HG03520 (cell line): Measurements from ENCODE around the gene NDUFS2.

Source experiments
- ATAC-seq: cut with Tn5 transposase; IDR thresholded peaks from one replicate; pipeline ENCODE4 v1.9.1; 2021; ENCODE audit warnings: mild to moderate bottlenecking, moderate library complexity; ENCODE audit not compliant: unreplicated experiment

The NDUFS2 gene

GRCh38 chr1:161172349-161172748 is 29.8 kb upstream of the NDUFS2 start:
- no peak for ATAC-seq

GRCh38 chr1:161172776-161173376 is 29.3 kb upstream of the NDUFS2 start:
- ATAC-seq, result no peak

- ATAC-seq, result no peak
These were observed 28.5 kb upstream of the NDUFS2 start for GRCh38 chr1:161173711-161174110.

GRCh38 chr1:161174911-161175310 is 27.3 kb upstream of the NDUFS2 start:
- no peak for ATAC-seq

GRCh38 chr1:161175771-161176453 is 26.3 kb upstream of the NDUFS2 start:
- ATAC-seq, result no peak

- ATAC-seq, result peak; percentile 6
These were observed 25.6 kb upstream of the NDUFS2 start for GRCh38 chr1:161176468-161177111.

GRCh38 chr1:161177112-161177935 is 24.8 kb upstream of the NDUFS2 start, which contains the start of gene B4GALT3:
Gene B4GALT3 (minus strand): TSS chr1:161177507. CDS start chr1:161176060, 1,447 bp downstream.
- peak; percentile 63 for ATAC-seq

- ATAC-seq, result no peak
These were observed 24.3 kb upstream of the NDUFS2 start for GRCh38 chr1:161177936-161178244.

- no peak for ATAC-seq
These were observed 22.5 kb upstream of the NDUFS2 start for GRCh38 chr1:161179698-161180097.

- no peak for ATAC-seq
These were observed 21.5 kb upstream of the NDUFS2 start for GRCh38 chr1:161180639-161181038.

- ATAC-seq, result peak; percentile 39
These were observed 20.0 kb upstream of the NDUFS2 start for GRCh38 chr1:161182214-161182613.

GRCh38 chr1:161185282-161185682 is 16.9 kb upstream of the NDUFS2 start:
- peak; percentile 64 for ATAC-seq

GRCh38 chr1:161185732-161186311 is 16.3 kb upstream of the NDUFS2 start:
- ATAC-seq, result peak; percentile 32

- no peak for ATAC-seq
These were observed 14.9 kb upstream of the NDUFS2 start for GRCh38 chr1:161187311-161187710.

GRCh38 chr1:161188381-161188780 is 13.8 kb upstream of the NDUFS2 start:
- no peak for ATAC-seq

GRCh38 chr1:161189036-161189435 is 13.1 kb upstream of the NDUFS2 start:
- no peak for ATAC-seq

GRCh38 chr1:161190962-161191521 is 11.1 kb upstream of the NDUFS2 start:
- ATAC-seq, result no peak

- ATAC-seq, result no peak
These were observed 10.2 kb upstream of the NDUFS2 start for GRCh38 chr1:161191971-161192370.

- ATAC-seq, result peak; percentile 62
These were observed 9.4 kb upstream of the NDUFS2 start for GRCh38 chr1:161192476-161193465.
